ENCODE data around the gene SPINK8. TPM values are rescaled to one million over a fixed set of nuclear protein-coding genes. Genes with fewer than 3 reads are reported as not detected.

The SPINK8 gene
- total and polyA plus RNA-seq, 12 donors, result not detected

GRCh38 chr3:48287034-48287433 lies 46.4 kb downstream of the SPINK8 start:
- TF ChIP-seq POLR2A (IDR thresholded peaks at IDR 0.05), result no peak
- no peak for TF ChIP-seq CTCF (IDR thresholded peaks at IDR 0.05)

GRCh38 chr3:48286308-48286707 lies 47.2 kb downstream of the SPINK8 start:
- DNase-seq, result no peak

More at GRCh38 chr3:48287034-48287433, 46.4 kb downstream of the SPINK8 start:
- H3K27me3 ChIP-seq, result no peaks in the 10 kb centered on the region
- no peaks in the 10 kb centered on the region for H3K36me3 ChIP-seq (replicated peaks in 1 of 2)
- H3K4me3 ChIP-seq, result no peak overlapping the region
- no peak overlapping the region for H3K27ac ChIP-seq
- DNase-seq, result no peak
- no peaks in the 10 kb centered on the region for H3K4me1 ChIP-seq (replicated peaks in 1 of 2)
- intact Hi-C loops (cut with DNase I), result no loop called here
- no peaks in the 10 kb centered on the region for H3K9me3 ChIP-seq (replicated peaks in 1 of 3)

GRCh38 chr3:48285675-48286074 lies 47.8 kb downstream of the SPINK8 start:
- TF ChIP-seq CTCF (IDR thresholded peaks at IDR 0.05), result no peak
- no peak for TF ChIP-seq POLR2A (IDR thresholded peaks at IDR 0.05)
- no peaks in the 10 kb centered on the region for H3K27me3 ChIP-seq
- H3K9me3 ChIP-seq (replicated peaks in 1 of 3), result no peaks in the 10 kb centered on the region
- intact Hi-C loops (cut with DNase I), result no loop called here
- H3K4me3 ChIP-seq, result no peak overlapping the region
- DNase-seq, result no peak
- 88 to 100% (median 93%) methylated on average over 1 of the region's 1 CpG for WGBS, 4 donors
- H3K27ac ChIP-seq, result no peak overlapping the region
- no peaks in the 10 kb centered on the region for H3K4me1 ChIP-seq (replicated peaks in 1 of 2)
- H3K36me3 ChIP-seq (replicated peaks in 1 of 2), result no peaks in the 10 kb centered on the region

More at GRCh38 chr3:48286308-48286707, 47.2 kb downstream of the SPINK8 start:
- H3K27me3 ChIP-seq, result no peaks in the 10 kb centered on the region
- TF ChIP-seq CTCF (IDR thresholded peaks at IDR 0.05), result no peak
- TF ChIP-seq POLR2A (IDR thresholded peaks at IDR 0.05), result no peak
- no peak overlapping the region for H3K27ac ChIP-seq
- WGBS, 4 donors, result 94 to 100% (median 97%) methylated on average over 3 of the region's 3 CpGs
- H3K36me3 ChIP-seq (replicated peaks in 1 of 2), result no peaks in the 10 kb centered on the region
- H3K9me3 ChIP-seq (replicated peaks in 1 of 3), result no peaks in the 10 kb centered on the region
- intact Hi-C loops (cut with DNase I), result no loop called here
- no peak overlapping the region for H3K4me3 ChIP-seq
- H3K4me1 ChIP-seq (replicated peaks in 1 of 2), result no peaks in the 10 kb centered on the region

GRCh38 chr3:48285132-48285531 lies 48.3 kb downstream of the SPINK8 start:
- H3K27me3 ChIP-seq, result no peaks in the 10 kb centered on the region
- no peaks in the 10 kb centered on the region for H3K4me1 ChIP-seq (replicated peaks in 1 of 2)
- DNase-seq, result no peak
- WGBS, 4 donors, result 88 to 100% (median 97%) methylated on average over 1 of the region's 1 CpG
- no peak overlapping the region for H3K4me3 ChIP-seq
- no peak overlapping the region for H3K27ac ChIP-seq
- no peaks in the 10 kb centered on the region for H3K36me3 ChIP-seq (replicated peaks in 1 of 2)
- intact Hi-C loops (cut with DNase I), result no loop called here
- TF ChIP-seq CTCF (IDR thresholded peaks at IDR 0.05) (no peak), POLR2A (IDR thresholded peaks at IDR 0.05) (no peak)
- H3K9me3 ChIP-seq (replicated peaks in 1 of 3), result no peaks in the 10 kb centered on the region

All from adrenal gland (tissue), 12 donors.